Vagina (tissue), 2 donors: ENCODE data around the gene MASP2. TPM values are rescaled to one million over a fixed set of nuclear protein-coding genes. Genes with fewer than 3 reads are reported as not detected.
A peak's percentile ranks its signal among the peaks of the same experiment; 100 is the strongest.
"Not testable (repeated sequence)": the region's sequence is repeated elsewhere in the genome, so short reads cannot be mapped to it uniquely, and the experiment has no call there.

Experiments used
- DNase-seq, 2 donors: peaks; one replicate each; pipeline ENCODE4 v3.0.0-alpha.2; 2017; ENCODE audit errors: extremely low spot score in 2 of 2
- H3K27ac ChIP-seq: fragments of 200-600 bp; sonication (generic); one replicate; pipeline ENCODE4 v1.5.1; 2019
- H3K27me3 ChIP-seq: fragments of 200-600 bp; sonication (generic); one replicate; pipeline ENCODE4 v1.5.1; 2019
- H3K36me3 ChIP-seq, 2 donors: fragments of 200-600 bp; sonication (generic); one replicate each; pipeline ENCODE4 v1.5.1; 2017 to 2019
- H3K4me1 ChIP-seq: fragments of 200-600 bp; sonication (generic); one replicate; pipeline ENCODE4 v1.5.1; 2019
- H3K4me3 ChIP-seq, 2 donors: fragments of 200-600 bp; sonication (generic); 1 replicate in 1 of 2; 2 replicates in 1 of 2; pipeline ENCODE4 v1.5.1; 2016 to 2019
- H3K9me3 ChIP-seq: fragments of 200-600 bp; sonication (generic); one replicate; pipeline ENCODE4 v1.5.1; 2019
- POLR2A ChIP-seq, 2 donors: fragments of 450-650 bp; IDR thresholded peaks; one replicate each; pipeline ENCODE4 v1.6.1; 2017; ENCODE audit warnings: antibody characterized with exemption in 2 of 2, mild to moderate bottlenecking in 2 of 2, moderate library complexity in 2 of 2
- POLR2AphosphoS5 ChIP-seq, 2 donors: sonication (generic); formaldehyde crosslinking; IDR thresholded peaks; one replicate each; pipeline ENCODE4 v1.9.0; 2017; ENCODE audit warnings: antibody characterized with exemption in 2 of 2, mild to moderate bottlenecking in 2 of 2, low read depth in 1 of 2; ENCODE audit not compliant: insufficient read depth in 1 of 2
- intact Hi-C: fragments of 100-400 bp; cut with DNase I; formaldehyde crosslinking; loops from one replicate; pipeline ENCODE4 v1.15.1; 2023
- total RNA-seq: library from RNA; depleted of rRNA; stranded (reverse); fragments of >200 nt; gene quantifications from one replicate; pipeline ENCODE4 v1.2.3, GENCODE V29; 2016
- TF ChIP-seq, protein P1 (sequence below), 3 experiments: fragments of 450-650 bp in 2 of 3; fragments of 200-600 bp in 1 of 3; sonication (generic) in 1 of 3; IDR thresholded peaks; one replicate each; pipeline ENCODE4 v1.5.1; 2017 to 2019; ENCODE audit warnings: antibody characterized with exemption in 3 of 3, mild to moderate bottlenecking in 2 of 3, moderate library complexity in 2 of 3

MASP2 gene
- total RNA-seq, 1 donor from 2014 or later, result not detected

DNA sequence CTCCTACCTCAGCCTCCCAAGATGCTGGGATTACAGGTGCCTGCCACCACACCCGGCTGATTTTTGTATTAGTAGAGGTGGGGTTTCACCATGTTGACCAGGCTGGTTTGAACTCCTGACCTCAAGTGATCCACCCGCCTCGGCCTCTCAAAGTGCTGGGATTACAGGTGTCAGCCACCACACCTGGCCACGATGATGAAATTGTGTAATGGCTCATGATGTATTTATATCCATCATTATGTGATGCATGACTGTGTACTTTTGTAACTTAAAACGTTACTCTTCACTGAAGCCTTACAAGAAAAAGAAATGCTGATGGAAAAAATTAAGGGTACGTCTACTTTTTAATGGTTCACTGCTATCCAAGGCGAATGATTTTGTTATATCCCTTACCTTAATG is 27.1 kb downstream of the MASP2 start:
- Histone ChIP-seq H3K36me3 (peaks cover 3 to 93% of the 10 kb centered on the region in 2 donors), H3K4me3 (no peak overlapping the region), H3K9me3 (no peaks in the 10 kb centered on the region), H3K27ac (no peak overlapping the region), H3K27me3 (no peaks in the 10 kb centered on the region), H3K4me1 (peaks cover 22% of the 10 kb centered on the region)
- intact Hi-C loops, result no loop called here
- TF ChIP-seq, protein P1, sequence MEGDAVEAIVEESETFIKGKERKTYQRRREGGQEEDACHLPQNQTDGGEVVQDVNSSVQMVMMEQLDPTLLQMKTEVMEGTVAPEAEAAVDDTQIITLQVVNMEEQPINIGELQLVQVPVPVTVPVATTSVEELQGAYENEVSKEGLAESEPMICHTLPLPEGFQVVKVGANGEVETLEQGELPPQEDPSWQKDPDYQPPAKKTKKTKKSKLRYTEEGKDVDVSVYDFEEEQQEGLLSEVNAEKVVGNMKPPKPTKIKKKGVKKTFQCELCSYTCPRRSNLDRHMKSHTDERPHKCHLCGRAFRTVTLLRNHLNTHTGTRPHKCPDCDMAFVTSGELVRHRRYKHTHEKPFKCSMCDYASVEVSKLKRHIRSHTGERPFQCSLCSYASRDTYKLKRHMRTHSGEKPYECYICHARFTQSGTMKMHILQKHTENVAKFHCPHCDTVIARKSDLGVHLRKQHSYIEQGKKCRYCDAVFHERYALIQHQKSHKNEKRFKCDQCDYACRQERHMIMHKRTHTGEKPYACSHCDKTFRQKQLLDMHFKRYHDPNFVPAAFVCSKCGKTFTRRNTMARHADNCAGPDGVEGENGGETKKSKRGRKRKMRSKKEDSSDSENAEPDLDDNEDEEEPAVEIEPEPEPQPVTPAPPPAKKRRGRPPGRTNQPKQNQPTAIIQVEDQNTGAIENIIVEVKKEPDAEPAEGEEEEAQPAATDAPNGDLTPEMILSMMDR (IDR thresholded peaks at IDR 0.05), result no peak
- DNase-seq, result no peak

DNA sequence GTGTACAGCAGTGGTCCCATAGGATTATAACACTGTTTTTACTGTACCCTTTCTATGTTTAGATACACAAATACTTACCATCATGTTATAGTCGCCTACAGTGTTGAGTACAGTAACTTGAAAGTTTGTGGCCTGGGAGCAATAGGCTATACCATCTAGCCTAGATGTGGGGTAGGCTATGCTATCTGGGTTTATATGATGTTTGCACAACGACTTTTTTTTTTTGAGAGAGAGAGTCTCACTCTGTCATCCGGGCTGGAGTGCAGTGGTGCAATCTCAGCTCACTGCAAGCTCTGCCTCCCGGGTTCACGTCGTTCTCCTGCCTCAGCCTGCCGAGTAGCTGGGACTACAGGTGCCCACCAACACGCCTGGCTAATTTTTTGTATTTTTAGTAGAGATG is 27.7 kb downstream of the MASP2 start:
- H3K27ac ChIP-seq, H3K4me3 ChIP-seq, DNase-seq, H3K9me3 ChIP-seq, intact Hi-C loops, H3K27me3 ChIP-seq: not testable (repeated sequence)
- H3K36me3 ChIP-seq, result peaks cover 3 to 93% of the 10 kb centered on the region in 2 donors
- H3K4me1 ChIP-seq, result peaks cover 28% of the 10 kb centered on the region

DNA sequence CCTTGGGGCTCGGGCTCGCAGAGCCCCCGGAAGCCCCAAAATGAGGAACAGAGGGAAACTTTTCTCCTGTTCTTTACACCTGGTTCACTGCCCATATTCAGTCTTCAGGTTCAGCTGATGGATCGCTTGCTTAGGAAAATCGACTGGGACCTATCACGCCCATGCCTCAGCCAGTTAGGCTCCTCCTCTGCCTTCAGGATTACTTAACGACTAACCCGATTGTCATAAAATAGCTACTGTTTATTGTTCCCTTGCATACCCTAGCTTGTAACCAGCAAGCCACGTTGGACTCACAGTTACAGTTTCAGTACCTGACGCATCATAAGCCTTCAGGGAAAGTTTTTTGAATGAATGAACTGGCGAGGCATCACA is 33.9 kb downstream of the MASP2 start:
- peak overlapping the region; percentile 96 for H3K27ac ChIP-seq
- peaks cover 0 to 46% of the 10 kb centered on the region in 2 donors for H3K36me3 ChIP-seq
- H3K4me1 ChIP-seq, result peaks cover 49% of the 10 kb centered on the region
- no peaks in the 10 kb centered on the region for H3K27me3 ChIP-seq
- H3K9me3 ChIP-seq, result no peaks in the 10 kb centered on the region
- DNase-seq, result no peak
- intact Hi-C loops, result no loop called here
- peak overlapping the region; percentile 98 to 100 for H3K4me3 ChIP-seq
- no peak for TF ChIP-seq POLR2AphosphoS5 (IDR thresholded peaks at IDR 0.05; ENCODE audit: insufficient read depth in 1 of 2, low read depth in 1 of 2)
- TF ChIP-seq, protein P1 (IDR thresholded peaks at IDR 0.05), result no peak
- no peak for TF ChIP-seq POLR2A (IDR thresholded peaks at IDR 0.05)

DNA sequence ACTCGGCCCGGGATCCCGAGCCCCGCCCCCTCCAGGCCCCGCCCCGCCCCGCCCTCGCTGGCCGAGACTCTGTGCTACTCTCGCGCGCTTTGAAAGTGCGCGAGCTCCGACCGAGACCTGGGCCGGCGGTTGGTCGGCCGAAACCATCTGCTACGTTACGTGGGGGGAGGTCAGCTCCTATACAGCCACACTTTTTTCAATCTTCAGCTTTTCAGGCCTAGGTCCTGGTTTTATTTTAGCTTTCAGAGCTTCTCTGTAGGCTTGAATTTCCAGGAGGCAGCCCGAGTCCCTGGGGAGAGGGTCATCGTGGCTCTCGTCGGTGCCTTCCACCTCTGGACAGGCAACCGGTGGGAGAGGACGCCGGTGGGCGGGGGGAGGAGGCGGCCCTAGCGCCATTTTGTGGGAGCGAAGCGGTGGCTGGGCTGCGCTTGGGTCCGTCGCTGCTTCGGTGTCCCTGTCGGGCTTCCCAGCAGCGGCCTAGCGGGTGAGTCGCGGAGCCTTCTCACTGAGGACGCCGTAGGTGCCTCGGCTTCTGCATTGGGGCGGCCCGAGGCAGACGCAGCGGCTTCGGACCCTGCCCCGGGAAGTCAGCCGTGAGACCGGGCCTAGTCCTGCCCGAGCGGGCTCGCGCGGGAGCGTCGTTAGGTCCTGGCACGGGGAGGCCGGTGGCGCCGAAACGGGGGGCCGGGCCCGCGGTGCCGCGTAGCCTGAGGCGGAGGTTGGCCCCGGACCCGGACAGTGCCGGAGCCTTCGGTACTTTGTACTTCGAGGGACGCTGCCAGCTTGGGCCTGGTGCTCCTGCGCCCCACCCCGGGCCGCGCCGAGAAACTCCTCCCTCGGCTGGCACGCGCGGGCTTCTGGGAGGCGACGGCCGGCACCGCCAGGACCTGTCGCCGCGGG is 34.5 kb downstream of the MASP2 start, which contains the start of gene TARDBP:
TARDBP (plus strand) TSS at position 395 of the 900 bp plus-strand sequence. CDS start 1,074 bp downstream, outside the sequence.
- Histone ChIP-seq H3K4me3 (peak within 1 kb of the TSS; percentile 98 to 100), H3K27ac (peak within 1 kb of the TSS; percentile 96), H3K36me3 (peaks cover 0 to 39% of the 10 kb centered on the region in 2 donors), H3K27me3 (no peaks in the 10 kb centered on the region), H3K9me3 (no peaks in the 10 kb centered on the region), H3K4me1 (peaks cover 49% of the 10 kb centered on the region)
- TF ChIP-seq, protein P1 (IDR thresholded peaks at IDR 0.05), result no peak
- TF ChIP-seq POLR2AphosphoS5 (IDR thresholded peaks at IDR 0.05; ENCODE audit: insufficient read depth in 1 of 2, low read depth in 1 of 2) (peak; percentile 90 to 98), POLR2A (IDR thresholded peaks at IDR 0.05) (peak in 1 of 2 donors; percentile 92)
- intact Hi-C loops, result no loop called here
- DNase-seq, result peak in 1 of 2 donors; percentile 92

DNA sequence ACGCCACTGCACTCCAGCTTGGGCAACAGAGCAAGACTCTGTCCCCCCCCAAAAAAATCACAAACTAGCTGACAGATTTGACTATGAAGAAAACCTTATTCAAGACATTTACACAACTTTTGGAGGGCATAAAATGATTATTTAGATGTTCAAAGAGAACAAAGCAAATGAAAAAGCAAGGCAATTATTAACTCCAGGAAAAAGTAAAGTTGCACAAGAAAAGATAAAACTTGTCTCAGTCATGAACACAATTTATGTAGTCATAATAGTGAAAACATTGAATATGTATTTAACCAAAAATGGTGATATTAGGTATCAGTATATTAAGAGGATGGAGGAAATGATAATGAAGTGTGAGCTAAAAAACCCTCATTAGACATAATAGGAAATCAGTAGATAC is 46.5 kb downstream of the MASP2 start:
- Histone ChIP-seq H3K4me3 (no peak overlapping the region), H3K27ac (no peak overlapping the region), H3K4me1 (no peaks in the 10 kb centered on the region), H3K9me3 (no peaks in the 10 kb centered on the region), H3K36me3 (no peaks in the 10 kb centered on the region), H3K27me3 (no peaks in the 10 kb centered on the region)
- TF ChIP-seq, protein P1 (IDR thresholded peaks at IDR 0.05), result no peak
- TF ChIP-seq POLR2AphosphoS5 (IDR thresholded peaks at IDR 0.05; ENCODE audit: insufficient read depth in 1 of 2, low read depth in 1 of 2), result no peak
- intact Hi-C loops, result no loop called here
- DNase-seq, result no peak
